K562 (cell line): Measurements from ENCODE around the gene KIF5C. TPM values are rescaled to one million over a fixed set of nuclear protein-coding genes. Genes with fewer than 3 reads are reported as not detected.

Experiments
- ATAC-seq: fragments of 200-7000 bp; cut with Tn5 transposase; 3 replicates; pipeline ENCODE4 v1.9.1; 2020; ENCODE audit warnings: moderate library complexity
- BruUV-seq: library from RNA; stranded (reverse); fragments of 400-500 nt; replicated peaks from 2 replicates; lab custom pipeline; 2021; lab: Mats Ljungman, UMichigan
- CTCF ChIA-PET: fragments of 300-600 bp; formaldehyde crosslinking; extraction: SDS; loops from one replicate; lab custom pipeline; 2021; ENCODE audit warnings: low intra/inter-chr PET ratio; lab: Yijun Ruan, JAX
- POLR2A ChIA-PET: fragments of 300-600, 350-650 bp; sonication (Branson Sonifier 250); formaldehyde crosslinking; extraction: SDS; loops from one replicate; lab custom pipeline; 2021; ENCODE audit warnings: antibody characterized with exemption, inconsistent platforms; lab: Yijun Ruan, JAX
- DNase-seq, 4 experiments: peaks; one replicate each; pipeline versions ENCODE4 v3.0.0 to v3.0.0-alpha.2; 2011 to 2018; ENCODE audit warnings: low spot score in 3 of 4, mixed read lengths in 3 of 4; ENCODE audit errors: extremely low read depth in 1 of 4
- FAIRE-seq: peaks from 2 replicates; lab custom pipeline; 2011; peaks lifted over from hg19 to GRCh38; lab: Jason Lieb, UNC
- H2AFZ ChIP-seq: 2 replicates; pipeline ENCODE4 v1.6.0; 2011; ENCODE audit warnings: low read depth, low read length, control low read depth, inconsistent platforms
- H3K27ac ChIP-seq: fragments of 200-600 bp; 3 replicates; pipeline ENCODE4 v1.8.0; 2011; ENCODE audit warnings: low read depth, mild to moderate bottlenecking, control low read depth, inconsistent platforms, low read length, moderate library complexity, mixed read lengths; ENCODE audit errors: extremely low read depth
- H3K27me3 ChIP-seq, 2 experiments: fragments of 300-600 bp in 1 of 2; 2 replicates in 1 of 2; 3 replicates in 1 of 2; pipeline versions ENCODE4 v1.6.0 to v1.8.0; 2011; ENCODE audit warnings: inconsistent platforms in 2 of 2, low read length in 2 of 2, mild to moderate bottlenecking in 1 of 2, mixed read lengths in 1 of 2, moderate library complexity in 1 of 2; ENCODE audit not compliant: control insufficient read depth in 2 of 2, insufficient read depth in 2 of 2
- H3K36me3 ChIP-seq: fragments of 300-600 bp; 3 replicates; pipeline ENCODE4 v1.8.0; 2011; ENCODE audit warnings: mild to moderate bottlenecking, low read length, inconsistent platforms; ENCODE audit not compliant: control insufficient read depth, insufficient read depth
- H3K4me1 ChIP-seq, 2 experiments: fragments of 200-600 bp in 1 of 2; replicated peaks in 1 of 2; 2 replicates in 1 of 2; 3 replicates in 1 of 2; pipeline versions ENCODE4 v1.5.1 to v1.8.0; 2011; ENCODE audit warnings: inconsistent platforms in 2 of 2, low read length in 2 of 2, mild to moderate bottlenecking in 1 of 2, mixed read lengths in 1 of 2, moderate library complexity in 1 of 2; ENCODE audit not compliant: control insufficient read depth in 2 of 2, insufficient read depth in 2 of 2
- H3K4me2 ChIP-seq: 2 replicates; pipeline ENCODE4 v1.6.1; 2011; ENCODE audit warnings: low read length, control low read depth, inconsistent platforms, mixed read lengths; ENCODE audit not compliant: insufficient read depth
- H3K4me3 ChIP-seq: fragments of 200-600 bp; sonication (generic), shearing (Covaris generic); 2 replicates; pipeline ENCODE4 v1.5.1; 2016; ENCODE audit warnings: control low read depth, inconsistent platforms
- H3K79me2 ChIP-seq: fragments of 200-600 bp; 3 replicates; pipeline ENCODE4 v1.8.0; 2011; ENCODE audit warnings: low read length, inconsistent platforms; ENCODE audit not compliant: control insufficient read depth, insufficient read depth
- H3K9ac ChIP-seq, 2 experiments: 2 replicates each; pipeline versions ENCODE4 v1.6.0 to v1.6.1; 2011; ENCODE audit warnings: low read depth in 2 of 2, low read length in 2 of 2, control low read depth in 1 of 2, inconsistent platforms in 1 of 2, mild to moderate bottlenecking in 1 of 2, mixed read lengths in 1 of 2; ENCODE audit not compliant: insufficient read depth in 1 of 2
- H3K9me1 ChIP-seq: one replicate; pipeline ENCODE4 v1.6.0; 2011; ENCODE audit warnings: inconsistent platforms, mild to moderate bottlenecking, low read length, moderate library complexity; ENCODE audit not compliant: control insufficient read depth, insufficient read depth
- H3K9me3 ChIP-seq: replicated peaks from 2 replicates; pipeline ENCODE4 v1.5.1; 2011; ENCODE audit warnings: low read depth, low read length, inconsistent platforms; ENCODE audit not compliant: control insufficient read depth, insufficient read depth
- H4K20me1 ChIP-seq: replicated peaks from 2 replicates; pipeline ENCODE4 v1.6.1; 2011; ENCODE audit warnings: low read length, inconsistent platforms, mixed read lengths; ENCODE audit not compliant: control insufficient read depth, insufficient read depth
- HOXB6 ChIP-seq: fragments of 250-450 bp; sonication (Bioruptor Pico); IDR thresholded peaks from 2 replicates; pipeline ENCODE4 v1.5.1; 2022; ENCODE audit warnings: mild to moderate bottlenecking, borderline replicate concordance
- MTF1 ChIP-seq: fragments of 250-450 bp; sonication (Bioruptor Pico); IDR thresholded peaks from 2 replicates; pipeline ENCODE4 v1.9.0; 2021; ENCODE audit warnings: moderate library complexity, mild to moderate bottlenecking, inconsistent platforms, borderline replicate concordance
- NFIX ChIP-seq: fragments of 250-450 bp; sonication (Bioruptor Pico); IDR thresholded peaks from 2 replicates; pipeline ENCODE4 v1.4.0; 2020; ENCODE audit warnings: low read depth, mild to moderate bottlenecking, moderate library complexity
- NONO ChIP-seq, 2 experiments: fragments of 200-400 bp in 1 of 2; fragments of 450-650 bp in 1 of 2; formaldehyde crosslinking in 1 of 2; IDR thresholded peaks; 2 replicates each; pipeline ENCODE4 v1.6.1; 2017; ENCODE audit warnings: low read depth in 2 of 2, mild to moderate bottlenecking in 2 of 2, moderate library complexity in 2 of 2, low read length in 1 of 2
- POLR2A ChIP-seq: fragments of 450-650 bp; conservative IDR thresholded peaks from 2 replicates; pipeline ENCODE4 v1.6.1; 2016
- POLR3A ChIP-seq: IDR thresholded peaks from 2 replicates; pipeline ENCODE4 v1.6.1; 2011; ENCODE audit warnings: borderline replicate concordance, mild to moderate bottlenecking, moderate library complexity; ENCODE audit not compliant: insufficient read length, insufficient read depth; ENCODE audit errors: extremely low read depth
- RBM39 ChIP-seq: fragments of 200-400 bp; formaldehyde crosslinking; optimal IDR thresholded peaks from 2 replicates; pipeline ENCODE3; 2018; ENCODE audit warnings: low read depth, low read length
- SLC30A9 ChIP-seq: fragments of 250-450 bp; sonication (Bioruptor Pico); IDR thresholded peaks from 2 replicates; pipeline ENCODE4 v1.8.0; 2022; ENCODE audit warnings: mild to moderate bottlenecking, moderate library complexity
- TGIF2 ChIP-seq: sonication (generic); formaldehyde crosslinking; IDR thresholded peaks from 2 replicates; pipeline ENCODE4 v1.8.1; 2022; ENCODE audit warnings: mild to moderate bottlenecking, missing genetic modification reagents, moderate library complexity
- TRIM24 ChIP-seq, 2 experiments: fragments of 450-650 bp; IDR thresholded peaks; 2 replicates each; pipeline ENCODE4 v1.6.1; 2016
- ZNF143 ChIP-seq: sonication (generic); formaldehyde crosslinking; IDR thresholded peaks from 2 replicates; pipeline ENCODE4 v1.9.0; 2022; ENCODE audit warnings: mild to moderate bottlenecking, missing genetic modification reagents
- ZNF77 ChIP-seq: fragments of 250-450 bp; sonication (Bioruptor Pico); IDR thresholded peaks from 2 replicates; pipeline ENCODE4 v1.5.0; 2020
- WGBS: fragments of 100-300 bp; shearing (Covaris generic); methylation state at CpG from one replicate; pipeline ENCODE4 v1.1.6; 2016; ENCODE audit warnings: low coverage, mixed read lengths; ENCODE audit not compliant: insufficient coverage; ENCODE audit errors: missing lambda C conversion rate; 5-methylcytosine and 5-hydroxymethylcytosine counted together
- in situ Hi-C: fragments of 300-500 bp; cut with MboI; formaldehyde crosslinking; loops from 4 replicates; pipeline ENCODE4 v1.15.0; 2018; ENCODE audit warnings: inconsistent platforms, mixed read lengths
- intact Hi-C: fragments of 100-400 bp; cut with micrococcal nuclease; formaldehyde crosslinking; loops from 2 replicates; pipeline ENCODE4 v1.14.2; 2022
- polyA plus RNA-seq, 8 experiments: library from polyadenylated mRNA; depleted of rRNA in 4 of 8; stranded (reverse) in 5 of 8; unstranded in 3 of 8; fragments of >200 nt; fragmentation: Nextera tagmentation in 2 of 8; fragmentation: Illumina TruSeq in 1 of 8; extraction: Ambion mirVana in 2 of 8; extraction: Trizol in 1 of 8; gene quantifications; 2 replicates each; pipeline versions ENCODE4 v1.2.1 to v1.2.3, GENCODE V29; 2011 to 2014; ENCODE audit warnings: inconsistent platforms in 1 of 8, missing spikeins in 1 of 8
- total RNA-seq, 7 experiments: library from RNA; depleted of rRNA in 6 of 7; stranded (reverse); fragments of >200 nt in 6 of 7; fragmentation: Illumina TruSeq in 2 of 7; extraction: Trizol in 2 of 7; gene quantifications; 2 replicates each; pipeline versions ENCODE4 v1.2.1 to v1.2.3, GENCODE V29; 2011 to 2021; ENCODE audit warnings: low replicate concordance in 1 of 7
- TF ChIP-seq, protein P1 (sequence below): sonication (generic); formaldehyde crosslinking; IDR thresholded peaks from 2 replicates; pipeline ENCODE4 v1.8.1; 2023; ENCODE audit warnings: mild to moderate bottlenecking, missing genetic modification reagents
- TF ChIP-seq, protein P2 (sequence below): fragments of 450-650 bp; formaldehyde crosslinking; IDR thresholded peaks from 2 replicates; pipeline ENCODE4 v1.4.0; 2020; ENCODE audit warnings: mild to moderate bottlenecking, moderate library complexity
- TF ChIP-seq, protein P3 (sequence below): IDR thresholded peaks from 2 replicates; pipeline ENCODE4 v1.6.1; 2014; ENCODE audit warnings: antibody characterized with exemption

KIF5C gene
- total and polyA plus RNA-seq, 9 of the 15 experiments (the other 6 are each of a cell fraction or from before 2014, with no cell fraction given): 0.01 to 0.09 (median 0.01) TPM; not detected in 6

DNA sequence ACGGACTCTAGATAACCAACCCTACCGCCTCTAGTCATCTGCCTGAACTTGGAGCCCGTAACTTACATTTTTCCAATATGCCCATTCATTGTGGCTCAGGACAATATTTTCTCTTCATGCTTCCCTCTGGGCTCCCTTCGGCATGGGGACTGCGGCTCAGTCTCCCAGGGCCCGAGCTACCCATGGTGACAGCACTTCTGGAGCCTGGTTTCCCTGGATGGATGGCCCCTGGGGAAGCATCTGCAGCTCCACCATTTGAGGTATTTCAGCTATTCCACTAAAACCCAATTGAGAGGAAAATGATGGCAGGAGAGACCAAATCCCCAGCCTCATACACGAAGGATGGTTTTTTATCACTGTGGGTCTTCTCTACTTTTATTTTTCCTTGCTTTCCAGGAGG is 74.3 kb downstream of the KIF5C start:
- no peak for TF ChIP-seq POLR2A
- no peak for TF ChIP-seq MTF1
- TF ChIP-seq ZNF143 (CRISPR knock-in tag): no peak
- TF ChIP-seq POLR3A: no peak
- no peak for TF ChIP-seq HOXB6 (CRISPR knock-in tag)
- TF ChIP-seq, protein P1, sequence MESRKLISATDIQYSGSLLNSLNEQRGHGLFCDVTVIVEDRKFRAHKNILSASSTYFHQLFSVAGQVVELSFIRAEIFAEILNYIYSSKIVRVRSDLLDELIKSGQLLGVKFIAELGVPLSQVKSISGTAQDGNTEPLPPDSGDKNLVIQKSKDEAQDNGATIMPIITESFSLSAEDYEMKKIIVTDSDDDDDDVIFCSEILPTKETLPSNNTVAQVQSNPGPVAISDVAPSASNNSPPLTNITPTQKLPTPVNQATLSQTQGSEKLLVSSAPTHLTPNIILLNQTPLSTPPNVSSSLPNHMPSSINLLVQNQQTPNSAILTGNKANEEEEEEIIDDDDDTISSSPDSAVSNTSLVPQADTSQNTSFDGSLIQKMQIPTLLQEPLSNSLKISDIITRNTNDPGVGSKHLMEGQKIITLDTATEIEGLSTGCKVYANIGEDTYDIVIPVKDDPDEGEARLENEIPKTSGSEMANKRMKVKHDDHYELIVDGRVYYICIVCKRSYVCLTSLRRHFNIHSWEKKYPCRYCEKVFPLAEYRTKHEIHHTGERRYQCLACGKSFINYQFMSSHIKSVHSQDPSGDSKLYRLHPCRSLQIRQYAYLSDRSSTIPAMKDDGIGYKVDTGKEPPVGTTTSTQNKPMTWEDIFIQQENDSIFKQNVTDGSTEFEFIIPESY (CRISPR knock-in tag): no peak
- TF ChIP-seq SLC30A9 (CRISPR knock-in tag): no peak
- TF ChIP-seq RBM39: no peak
- TF ChIP-seq TRIM24 (IDR thresholded peaks at IDR 0.05): no peak
- TF ChIP-seq, protein P2, sequence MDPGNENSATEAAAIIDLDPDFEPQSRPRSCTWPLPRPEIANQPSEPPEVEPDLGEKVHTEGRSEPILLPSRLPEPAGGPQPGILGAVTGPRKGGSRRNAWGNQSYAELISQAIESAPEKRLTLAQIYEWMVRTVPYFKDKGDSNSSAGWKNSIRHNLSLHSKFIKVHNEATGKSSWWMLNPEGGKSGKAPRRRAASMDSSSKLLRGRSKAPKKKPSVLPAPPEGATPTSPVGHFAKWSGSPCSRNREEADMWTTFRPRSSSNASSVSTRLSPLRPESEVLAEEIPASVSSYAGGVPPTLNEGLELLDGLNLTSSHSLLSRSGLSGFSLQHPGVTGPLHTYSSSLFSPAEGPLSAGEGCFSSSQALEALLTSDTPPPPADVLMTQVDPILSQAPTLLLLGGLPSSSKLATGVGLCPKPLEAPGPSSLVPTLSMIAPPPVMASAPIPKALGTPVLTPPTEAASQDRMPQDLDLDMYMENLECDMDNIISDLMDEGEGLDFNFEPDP (CRISPR knock-in tag): no peak
- TF ChIP-seq, protein P3, sequence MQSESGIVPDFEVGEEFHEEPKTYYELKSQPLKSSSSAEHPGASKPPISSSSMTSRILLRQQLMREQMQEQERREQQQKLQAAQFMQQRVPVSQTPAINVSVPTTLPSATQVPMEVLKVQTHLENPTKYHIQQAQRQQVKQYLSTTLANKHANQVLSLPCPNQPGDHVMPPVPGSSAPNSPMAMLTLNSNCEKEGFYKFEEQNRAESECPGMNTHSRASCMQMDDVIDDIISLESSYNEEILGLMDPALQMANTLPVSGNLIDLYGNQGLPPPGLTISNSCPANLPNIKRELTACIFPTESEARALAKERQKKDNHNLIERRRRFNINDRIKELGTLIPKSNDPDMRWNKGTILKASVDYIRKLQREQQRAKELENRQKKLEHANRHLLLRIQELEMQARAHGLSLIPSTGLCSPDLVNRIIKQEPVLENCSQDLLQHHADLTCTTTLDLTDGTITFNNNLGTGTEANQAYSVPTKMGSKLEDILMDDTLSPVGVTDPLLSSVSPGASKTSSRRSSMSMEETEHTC: no peak
- TF ChIP-seq ZNF77: no peak
- no peak for TF ChIP-seq NONO (IDR thresholded peaks at IDR 0.05; ENCODE audit: low read depth in 2 of 2, low read length in 1 of 2)
- TF ChIP-seq TGIF2 (CRISPR knock-in tag): no peak
- TF ChIP-seq NFIX (CRISPR knock-in tag): no peak
- WGBS: 0% methylated on average over 7 of the region's 7 CpGs
- Histone ChIP-seq H3K27me3 (peaks cover 13 to 17% of the 10 kb centered on the region in 2 experiments; a peak in 4 of 5 replicates), H3K27ac (no peak overlapping the region), H3K9me1 (no peaks in the 10 kb centered on the region), H4K20me1 (no peaks in the 10 kb centered on the region), H2AFZ (no peak overlapping the region), H3K4me1 (no peaks in the 10 kb centered on the region), H3K4me3 (no peak overlapping the region), H3K9ac (no peak overlapping the region), H3K4me2 (no peak overlapping the region), H3K79me2 (no peaks in the 10 kb centered on the region), H3K36me3 (no peaks in the 10 kb centered on the region), H3K9me3 (no peaks in the 10 kb centered on the region)
- no TSS peak for BruUV-seq
- CTCF ChIA-PET: no interaction called here
- in situ Hi-C loops (no loop called here), intact Hi-C loops (no loop called here)
- POLR2A ChIA-PET: interaction anchor here (0.6 kb wide), 1 partner anchor 26 kb away, joined by 3 read pairs; no protein-coding TSS in a partner anchor
- DNase-seq (no peak), FAIRE-seq (no peak), ATAC-seq (no peak)
